K562 (cell line): ENCODE results near the gene MAEL. TPM values are rescaled to one million over a fixed set of nuclear protein-coding genes. Genes with fewer than 3 reads are reported as not detected.

Experiments used
- BHLHE40 ChIP-seq: IDR thresholded peaks from 2 replicates; pipeline ENCODE4 v1.6.1; 2011; ENCODE audit warnings: low read length, improper control_type of control experiment
- BMI1 ChIP-seq: fragments of 150-350 bp; IDR thresholded peaks from 2 replicates; pipeline ENCODE4 v1.6.1; 2014; ENCODE audit warnings: low read length
- ESRRB ChIP-seq: fragments of 250-450 bp; sonication (Bioruptor Pico); IDR thresholded peaks from 2 replicates; pipeline ENCODE4 v1.5.0; 2020; ENCODE audit warnings: mild to moderate bottlenecking, moderate library complexity, borderline replicate concordance
- MGA ChIP-seq: fragments of 450-650 bp; IDR thresholded peaks from 2 replicates; pipeline ENCODE4 v1.6.1; 2016; ENCODE audit warnings: mild to moderate bottlenecking, moderate library complexity
- ZBTB7A ChIP-seq: IDR thresholded peaks from 2 replicates; pipeline ENCODE4 v1.6.1; 2011; ENCODE audit warnings: low read depth, mild to moderate bottlenecking, low read length, moderate library complexity, borderline replicate concordance; ENCODE audit not compliant: control insufficient read depth
- polyA plus RNA-seq, 8 experiments: library from polyadenylated mRNA; depleted of rRNA in 4 of 8; stranded (reverse) in 5 of 8; unstranded in 3 of 8; fragments of >200 nt; fragmentation: Nextera tagmentation in 2 of 8; fragmentation: Illumina TruSeq in 1 of 8; extraction: Ambion mirVana in 2 of 8; extraction: Trizol in 1 of 8; gene quantifications; 2 replicates each; pipeline versions ENCODE4 v1.2.1 to v1.2.3, GENCODE V29; 2011 to 2014; ENCODE audit warnings: inconsistent platforms in 1 of 8, missing spikeins in 1 of 8
- total RNA-seq, 7 experiments: library from RNA; depleted of rRNA in 6 of 7; stranded (reverse); fragments of >200 nt in 6 of 7; fragmentation: Illumina TruSeq in 2 of 7; extraction: Trizol in 2 of 7; gene quantifications; 2 replicates each; pipeline versions ENCODE4 v1.2.1 to v1.2.3, GENCODE V29; 2011 to 2021; ENCODE audit warnings: low replicate concordance in 1 of 7
- TF ChIP-seq, protein P1 (sequence below), 2 experiments: fragments of 450-650 bp; formaldehyde crosslinking in 1 of 2; IDR thresholded peaks; 2 replicates each; pipeline versions ENCODE4 v1.4.0 to v1.6.1; 2014 to 2020; ENCODE audit warnings: mild to moderate bottlenecking in 2 of 2, borderline replicate concordance in 1 of 2, low read depth in 1 of 2

The MAEL gene
- total and polyA plus RNA-seq, 9 of the 15 experiments (the other 6 are each of a cell fraction or from before 2014, with no cell fraction given): 0.11 to 1.9 (median 0.75) TPM

DNA sequence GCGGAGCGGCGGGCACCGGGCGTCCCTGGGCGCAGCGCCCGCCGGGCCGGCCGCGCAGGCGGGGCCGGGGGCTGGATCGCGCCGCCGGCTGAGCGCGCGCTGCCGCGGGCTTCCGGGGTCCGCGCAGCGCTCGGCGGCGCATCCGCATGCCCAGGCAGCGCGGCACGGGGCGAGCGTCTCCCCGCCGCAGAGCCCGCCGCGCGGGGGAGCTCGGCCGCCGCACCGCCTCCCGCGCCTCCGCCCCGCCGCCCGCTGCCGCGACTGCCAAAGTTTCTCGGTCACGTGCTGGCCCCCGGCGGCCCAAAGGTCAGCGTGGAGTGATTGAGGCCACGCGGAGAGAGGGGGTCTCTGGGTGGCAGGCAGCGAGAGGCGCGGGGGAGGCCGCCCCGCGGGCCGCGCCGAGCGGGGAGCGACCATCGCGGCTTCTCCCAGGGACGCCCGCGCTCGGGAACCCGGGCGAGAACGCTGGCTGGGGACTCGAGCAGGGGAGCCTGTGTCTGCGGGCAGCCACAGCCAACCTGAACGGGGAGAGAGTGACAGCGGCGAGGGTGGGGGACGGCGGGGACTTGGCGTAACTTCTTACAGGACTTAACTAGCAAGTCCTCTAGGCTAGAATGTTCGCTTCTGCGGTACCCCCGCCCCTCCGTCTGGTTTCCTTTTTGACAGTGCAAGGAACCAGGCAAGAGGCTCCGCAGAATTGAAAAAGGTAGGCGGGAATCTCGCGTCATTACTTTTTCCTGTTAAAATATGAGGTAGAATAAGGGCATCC, 13.5 kb upstream of the MAEL start, which contains the start of gene ILDR2 (continued):
- TF ChIP-seq BHLHE40: peak; percentile 79
- no peak for TF ChIP-seq ESRRB
- TF ChIP-seq MGA: peak; percentile 38; the same call in 1 of the 2 replicates
- peak; percentile 43; the same call in 1 of the 2 replicates for TF ChIP-seq ZBTB7A
- TF ChIP-seq BMI1: 0 out of 2 replicates have a peak, but pooled peaks have one; percentile 29
- TF ChIP-seq, protein P1, sequence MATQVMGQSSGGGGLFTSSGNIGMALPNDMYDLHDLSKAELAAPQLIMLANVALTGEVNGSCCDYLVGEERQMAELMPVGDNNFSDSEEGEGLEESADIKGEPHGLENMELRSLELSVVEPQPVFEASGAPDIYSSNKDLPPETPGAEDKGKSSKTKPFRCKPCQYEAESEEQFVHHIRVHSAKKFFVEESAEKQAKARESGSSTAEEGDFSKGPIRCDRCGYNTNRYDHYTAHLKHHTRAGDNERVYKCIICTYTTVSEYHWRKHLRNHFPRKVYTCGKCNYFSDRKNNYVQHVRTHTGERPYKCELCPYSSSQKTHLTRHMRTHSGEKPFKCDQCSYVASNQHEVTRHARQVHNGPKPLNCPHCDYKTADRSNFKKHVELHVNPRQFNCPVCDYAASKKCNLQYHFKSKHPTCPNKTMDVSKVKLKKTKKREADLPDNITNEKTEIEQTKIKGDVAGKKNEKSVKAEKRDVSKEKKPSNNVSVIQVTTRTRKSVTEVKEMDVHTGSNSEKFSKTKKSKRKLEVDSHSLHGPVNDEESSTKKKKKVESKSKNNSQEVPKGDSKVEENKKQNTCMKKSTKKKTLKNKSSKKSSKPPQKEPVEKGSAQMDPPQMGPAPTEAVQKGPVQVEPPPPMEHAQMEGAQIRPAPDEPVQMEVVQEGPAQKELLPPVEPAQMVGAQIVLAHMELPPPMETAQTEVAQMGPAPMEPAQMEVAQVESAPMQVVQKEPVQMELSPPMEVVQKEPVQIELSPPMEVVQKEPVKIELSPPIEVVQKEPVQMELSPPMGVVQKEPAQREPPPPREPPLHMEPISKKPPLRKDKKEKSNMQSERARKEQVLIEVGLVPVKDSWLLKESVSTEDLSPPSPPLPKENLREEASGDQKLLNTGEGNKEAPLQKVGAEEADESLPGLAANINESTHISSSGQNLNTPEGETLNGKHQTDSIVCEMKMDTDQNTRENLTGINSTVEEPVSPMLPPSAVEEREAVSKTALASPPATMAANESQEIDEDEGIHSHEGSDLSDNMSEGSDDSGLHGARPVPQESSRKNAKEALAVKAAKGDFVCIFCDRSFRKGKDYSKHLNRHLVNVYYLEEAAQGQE (IDR thresholded peaks at IDR 0.05; ENCODE audit: borderline replicate concordance): peak; percentile 36; the same call in 1 of the 2 replicates
- TF ChIP-seq, protein P1 (CRISPR knock-in tag; IDR thresholded peaks at IDR 0.05; ENCODE audit: low read depth): 0 out of 2 replicates have a peak, but pooled peaks have one; percentile 34
